ENCODE measurements around the gene MIA3.
A peak's percentile ranks its signal among the peaks of the same experiment; 100 is the strongest.

MIA3 gene

GRCh38 chr1:222610728-222611127 lies 7.2 kb upstream of the MIA3 start:
- DNase-seq (ENCODE audit: low read depth, low spot score) = no peak
- Histone ChIP-seq H3K36me3 (ENCODE audit: insufficient read depth, insufficient read length, low read length) (no peaks in the 10 kb centered on the region), H3K4me1 (ENCODE audit: insufficient read depth, insufficient read length) (no peaks in the 10 kb centered on the region), H3K27me3 (ENCODE audit: insufficient read depth, insufficient read length) (no peaks in the 10 kb centered on the region), H3K9ac (ENCODE audit: insufficient read length, low read depth) (no peak overlapping the region), H3K4me3 (ENCODE audit: insufficient read length, low read depth) (no peak overlapping the region), H3K9me3 (ENCODE audit: insufficient read depth, low read length) (peaks cover 19% of the 10 kb centered on the region; the same call in 1 of the 2 replicates)
- TF ChIP-seq YY1 (IDR thresholded peaks at IDR 0.05; ENCODE audit: insufficient read depth, insufficient read length) (no peak), ZNF274 (IDR thresholded peaks at IDR 0.05; ENCODE audit: low read depth, low read length) (no peak), SUZ12 (IDR thresholded peaks at IDR 0.05; ENCODE audit: extremely low read depth, insufficient read depth, insufficient read length) (no peak)

- no peak overlapping the region for H3K9ac ChIP-seq (ENCODE audit: insufficient read length, low read depth)
- DNase-seq (ENCODE audit: low read depth, low spot score) = no peak
- H3K4me3 ChIP-seq (ENCODE audit: insufficient read length, low read depth) = no peak overlapping the region
- no peak for TF ChIP-seq YY1 (IDR thresholded peaks at IDR 0.05; ENCODE audit: insufficient read depth, insufficient read length)
- TF ChIP-seq ZNF274 (IDR thresholded peaks at IDR 0.05; ENCODE audit: low read depth, low read length) = no peak
- TF ChIP-seq SUZ12 (IDR thresholded peaks at IDR 0.05; ENCODE audit: extremely low read depth, insufficient read depth, insufficient read length) = no peak
- peaks cover 1% of the 10 kb centered on the region for H3K27me3 ChIP-seq (ENCODE audit: insufficient read depth, insufficient read length)
- no peaks in the 10 kb centered on the region for H3K36me3 ChIP-seq (ENCODE audit: insufficient read depth, insufficient read length, low read length)
- H3K9me3 ChIP-seq (ENCODE audit: insufficient read depth, low read length) = peaks cover 10% of the 10 kb centered on the region; the same call in 1 of the 2 replicates
- no peaks in the 10 kb centered on the region for H3K4me1 ChIP-seq (ENCODE audit: insufficient read depth, insufficient read length)
Observed at GRCh38 chr1:222613627-222614026, 4.3 kb upstream of the MIA3 start.

- no peaks in the 10 kb centered on the region for H3K9me3 ChIP-seq (ENCODE audit: insufficient read depth, low read length)
- no peak for DNase-seq (ENCODE audit: low read depth, low spot score)
- H3K27me3 ChIP-seq (ENCODE audit: insufficient read depth, insufficient read length) = peaks cover 8% of the 10 kb centered on the region
- H3K4me1 ChIP-seq (ENCODE audit: insufficient read depth, insufficient read length) = no peaks in the 10 kb centered on the region
- H3K4me3 ChIP-seq (ENCODE audit: insufficient read length, low read depth) = no peak overlapping the region
- H3K9ac ChIP-seq (ENCODE audit: insufficient read length, low read depth) = no peak overlapping the region
- peaks cover 6% of the 10 kb centered on the region for H3K36me3 ChIP-seq (ENCODE audit: insufficient read depth, insufficient read length, low read length)
- TF ChIP-seq ZNF274 (IDR thresholded peaks at IDR 0.05; ENCODE audit: low read depth, low read length) (no peak), SUZ12 (IDR thresholded peaks at IDR 0.05; ENCODE audit: extremely low read depth, insufficient read depth, insufficient read length) (no peak), YY1 (IDR thresholded peaks at IDR 0.05; ENCODE audit: insufficient read depth, insufficient read length) (no peak)
Observed at GRCh38 chr1:222616525-222616924, 1.4 kb upstream of the MIA3 start.

GRCh38 chr1:222617367-222617951 lies 438 bp upstream of the MIA3 start:
- H3K9ac ChIP-seq (ENCODE audit: insufficient read length, low read depth) = peak overlapping the region; percentile 72
- no peak for TF ChIP-seq SUZ12 (IDR thresholded peaks at IDR 0.05; ENCODE audit: extremely low read depth, insufficient read depth, insufficient read length)
- TF ChIP-seq YY1 (IDR thresholded peaks at IDR 0.05; ENCODE audit: insufficient read depth, insufficient read length) = no peak
- no peak for TF ChIP-seq ZNF274 (IDR thresholded peaks at IDR 0.05; ENCODE audit: low read depth, low read length)
- H3K9me3 ChIP-seq (ENCODE audit: insufficient read depth, low read length) = no peaks in the 10 kb centered on the region
- DNase-seq (ENCODE audit: low read depth, low spot score) = peak; percentile 97
- peaks cover 8% of the 10 kb centered on the region for H3K27me3 ChIP-seq (ENCODE audit: insufficient read depth, insufficient read length)
- H3K4me1 ChIP-seq (ENCODE audit: insufficient read depth, insufficient read length) = no peaks in the 10 kb centered on the region
- H3K36me3 ChIP-seq (ENCODE audit: insufficient read depth, insufficient read length, low read length) = peaks cover 12% of the 10 kb centered on the region
- H3K4me3 ChIP-seq (ENCODE audit: insufficient read length, low read depth) = peak overlapping the region; percentile 36

- H3K4me3 ChIP-seq (ENCODE audit: insufficient read length, low read depth) = peak overlapping the region; percentile 74
- no peaks in the 10 kb centered on the region for H3K4me1 ChIP-seq (ENCODE audit: insufficient read depth, insufficient read length)
- H3K27me3 ChIP-seq (ENCODE audit: insufficient read depth, insufficient read length) = peaks cover 8% of the 10 kb centered on the region
- peaks cover 28% of the 10 kb centered on the region for H3K36me3 ChIP-seq (ENCODE audit: insufficient read depth, insufficient read length, low read length)
- H3K9ac ChIP-seq (ENCODE audit: insufficient read length, low read depth) = peak overlapping the region; percentile 86
- no peak for DNase-seq (ENCODE audit: low read depth, low spot score)
- no peak for TF ChIP-seq ZNF274 (IDR thresholded peaks at IDR 0.05; ENCODE audit: low read depth, low read length)
- no peak for TF ChIP-seq YY1 (IDR thresholded peaks at IDR 0.05; ENCODE audit: insufficient read depth, insufficient read length)
- TF ChIP-seq SUZ12 (IDR thresholded peaks at IDR 0.05; ENCODE audit: extremely low read depth, insufficient read depth, insufficient read length) = no peak
- H3K9me3 ChIP-seq (ENCODE audit: insufficient read depth, low read length) = no peaks in the 10 kb centered on the region
Observed at GRCh38 chr1:222618880-222619596, 1.1 kb downstream of the MIA3 start.

- DNase-seq (ENCODE audit: low read depth, low spot score) = no peak
- Histone ChIP-seq H3K4me3 (ENCODE audit: insufficient read length, low read depth) (no peak overlapping the region), H3K36me3 (ENCODE audit: insufficient read depth, insufficient read length, low read length) (peaks cover 40% of the 10 kb centered on the region)
Observed at GRCh38 chr1:222620566-222620965, 2.7 kb downstream of the MIA3 start.

GRCh38 chr1:222622765-222623164 lies 4.9 kb downstream of the MIA3 start:
- no peak for DNase-seq (ENCODE audit: low read depth, low spot score)
- H3K36me3 ChIP-seq (ENCODE audit: insufficient read depth, insufficient read length, low read length) = peaks cover 61% of the 10 kb centered on the region
- TF ChIP-seq ZNF274 (IDR thresholded peaks at IDR 0.05; ENCODE audit: low read depth, low read length) = no peak

More at GRCh38 chr1:222620566-222620965, 2.7 kb downstream of the MIA3 start:
- Histone ChIP-seq H3K4me1 (ENCODE audit: insufficient read depth, insufficient read length) (no peaks in the 10 kb centered on the region), H3K9me3 (ENCODE audit: insufficient read depth, low read length) (no peaks in the 10 kb centered on the region), H3K9ac (ENCODE audit: insufficient read length, low read depth) (no peak overlapping the region), H3K27me3 (ENCODE audit: insufficient read depth, insufficient read length) (peaks cover 8% of the 10 kb centered on the region)
- TF ChIP-seq ZNF274 (IDR thresholded peaks at IDR 0.05; ENCODE audit: low read depth, low read length) (no peak), SUZ12 (IDR thresholded peaks at IDR 0.05; ENCODE audit: extremely low read depth, insufficient read depth, insufficient read length) (no peak), YY1 (IDR thresholded peaks at IDR 0.05; ENCODE audit: insufficient read depth, insufficient read length) (no peak)

More at GRCh38 chr1:222622765-222623164, 4.9 kb downstream of the MIA3 start:
- Histone ChIP-seq H3K9me3 (ENCODE audit: insufficient read depth, low read length) (no peaks in the 10 kb centered on the region), H3K9ac (ENCODE audit: insufficient read length, low read depth) (no peak overlapping the region), H3K27me3 (ENCODE audit: insufficient read depth, insufficient read length) (peaks cover 8% of the 10 kb centered on the region), H3K4me1 (ENCODE audit: insufficient read depth, insufficient read length) (no peaks in the 10 kb centered on the region), H3K4me3 (ENCODE audit: insufficient read length, low read depth) (no peak overlapping the region)
